HG03103 (cell line): ENCODE data around the gene COL11A2.

Experiments used
- ATAC-seq: cut with Tn5 transposase; IDR thresholded peaks from one replicate; pipeline ENCODE4 v1.9.1; 2021; ENCODE audit warnings: low read depth; ENCODE audit not compliant: unreplicated experiment

Gene COL11A2

GRCh38 chr6:33123732-33124524 lies 68.3 kb downstream of the COL11A2 start:
- no peak for ATAC-seq

- ATAC-seq, result no peak
Measured at GRCh38 chr6:33123181-33123580, 69.1 kb downstream of the COL11A2 start.

- ATAC-seq, result no peak
Measured at GRCh38 chr6:33120001-33120400, 72.3 kb downstream of the COL11A2 start.

GRCh38 chr6:33118525-33119123 lies 73.6 kb downstream of the COL11A2 start:
- no peak for ATAC-seq

GRCh38 chr6:33117811-33118277 lies 74.4 kb downstream of the COL11A2 start:
- ATAC-seq, result no peak

GRCh38 chr6:33116841-33117711 lies 75.2 kb downstream of the COL11A2 start:
- no peak for ATAC-seq

- ATAC-seq, result no peak
Measured at GRCh38 chr6:33116417-33116816, 75.8 kb downstream of the COL11A2 start.

- ATAC-seq, result no peak
Measured at GRCh38 chr6:33114406-33114805, 77.9 kb downstream of the COL11A2 start.

- ATAC-seq, result no peak
Measured at GRCh38 chr6:33113755-33114154, 78.5 kb downstream of the COL11A2 start.
